ENCODE measurements around the gene ZNF764. TPM values are rescaled to one million over a fixed set of nuclear protein-coding genes. Genes with fewer than 3 reads are reported as not detected.
"Not testable (repeated sequence)": the region's sequence is repeated elsewhere in the genome, so short reads cannot be mapped to it uniquely, and the experiment has no call there.

Gene ZNF764
- total RNA-seq, 4 donors from 2014 or later = 8.7 to 14.0 (median 11.3) TPM

DNA sequence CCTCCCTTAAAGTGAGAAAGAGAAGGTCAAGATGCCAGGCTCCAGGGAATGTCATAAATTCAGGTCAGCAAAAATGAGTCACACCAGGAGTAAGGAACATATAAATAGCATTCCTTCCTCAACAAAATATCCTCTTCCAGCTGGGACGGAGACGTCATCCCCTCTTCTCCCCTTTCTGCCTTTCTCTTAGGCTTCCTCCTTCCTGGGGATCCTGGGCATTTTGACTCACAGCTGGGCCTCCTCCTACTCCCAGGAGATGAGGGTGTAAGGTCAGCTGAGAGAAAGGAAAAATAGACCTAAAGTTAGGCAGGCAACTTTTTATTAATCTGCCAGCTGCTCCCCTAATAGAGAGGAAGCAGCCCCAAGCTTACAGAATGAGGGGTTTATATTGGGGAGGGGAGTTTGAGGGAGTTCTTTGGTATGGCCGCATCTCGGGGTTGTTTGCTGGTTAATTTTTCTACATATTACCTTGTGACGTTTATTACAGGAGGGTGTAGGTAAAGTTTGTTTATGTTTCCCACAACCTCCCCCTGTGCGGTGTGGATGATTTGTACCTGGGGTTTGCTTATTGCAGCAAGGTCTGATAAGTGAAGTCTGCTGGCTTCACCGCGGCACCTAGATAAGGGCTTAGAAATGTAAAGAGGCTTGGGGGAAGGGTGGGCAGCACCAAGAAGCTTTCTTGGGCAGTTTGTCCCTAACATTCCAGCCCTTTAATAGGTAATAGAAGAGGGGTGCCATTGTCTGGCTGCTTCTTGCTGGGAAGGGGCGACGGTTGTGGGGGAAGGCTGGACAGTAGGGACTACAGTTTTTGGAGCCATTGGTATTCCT, 16.5 kb downstream of the ZNF764 start:
- Histone ChIP-seq H3K36me3 (no peaks in the 10 kb centered on the region), H3K27me3 (no peaks in the 10 kb centered on the region), H3K27ac (replicated peaks in 1 of 4) (no peak overlapping the region), H3K4me3 (no peak overlapping the region), H3K4me1 (peaks cover 0 to 31% (median 3%) of the 10 kb centered on the region in 4 donors), H3K9me3 (no peaks in the 10 kb centered on the region)
- DNase-seq (ENCODE audit: extremely low spot score) = no peak
- intact Hi-C loops (cut with DNase I) = no loop called here
- WGBS = 69% methylated on average over 10 of the region's 10 CpGs
- TF ChIP-seq EP300 (IDR thresholded peaks at IDR 0.05) (no peak), POLR2AphosphoS5 (IDR thresholded peaks at IDR 0.05) (no peak), POLR2A (IDR thresholded peaks at IDR 0.05; ENCODE audit: low read depth) (no peak)
- TF ChIP-seq, protein P1, sequence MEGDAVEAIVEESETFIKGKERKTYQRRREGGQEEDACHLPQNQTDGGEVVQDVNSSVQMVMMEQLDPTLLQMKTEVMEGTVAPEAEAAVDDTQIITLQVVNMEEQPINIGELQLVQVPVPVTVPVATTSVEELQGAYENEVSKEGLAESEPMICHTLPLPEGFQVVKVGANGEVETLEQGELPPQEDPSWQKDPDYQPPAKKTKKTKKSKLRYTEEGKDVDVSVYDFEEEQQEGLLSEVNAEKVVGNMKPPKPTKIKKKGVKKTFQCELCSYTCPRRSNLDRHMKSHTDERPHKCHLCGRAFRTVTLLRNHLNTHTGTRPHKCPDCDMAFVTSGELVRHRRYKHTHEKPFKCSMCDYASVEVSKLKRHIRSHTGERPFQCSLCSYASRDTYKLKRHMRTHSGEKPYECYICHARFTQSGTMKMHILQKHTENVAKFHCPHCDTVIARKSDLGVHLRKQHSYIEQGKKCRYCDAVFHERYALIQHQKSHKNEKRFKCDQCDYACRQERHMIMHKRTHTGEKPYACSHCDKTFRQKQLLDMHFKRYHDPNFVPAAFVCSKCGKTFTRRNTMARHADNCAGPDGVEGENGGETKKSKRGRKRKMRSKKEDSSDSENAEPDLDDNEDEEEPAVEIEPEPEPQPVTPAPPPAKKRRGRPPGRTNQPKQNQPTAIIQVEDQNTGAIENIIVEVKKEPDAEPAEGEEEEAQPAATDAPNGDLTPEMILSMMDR (IDR thresholded peaks at IDR 0.05) = no peak

- H3K4me3 ChIP-seq; H3K36me3 ChIP-seq; intact Hi-C loops (cut with DNase I); H3K27me3 ChIP-seq; DNase-seq (ENCODE audit: extremely low spot score); H3K27ac ChIP-seq (replicated peaks in 1 of 4); H3K9me3 ChIP-seq: not testable (repeated sequence)
- 69% methylated on average over 9 of the region's 9 CpGs for WGBS
- H3K4me1 ChIP-seq = peaks cover 2 to 36% (median 8%) of the 10 kb centered on the region in 4 donors
Observed at GRCh38 chr16:30540916-30541464, 17.2 kb downstream of the ZNF764 start.

- peaks cover 10 to 43% (median 17%) of the 10 kb centered on the region in 4 donors for H3K4me1 ChIP-seq
- 94% methylated on average over 11 of the region's 13 CpGs for WGBS
- H3K27me3 ChIP-seq; H3K9me3 ChIP-seq; H3K36me3 ChIP-seq; DNase-seq (ENCODE audit: extremely low spot score); H3K4me3 ChIP-seq; H3K27ac ChIP-seq (replicated peaks in 1 of 4); intact Hi-C loops (cut with DNase I): not testable (repeated sequence)
Observed at GRCh38 chr16:30539986-30540526, 18.1 kb downstream of the ZNF764 start.

GRCh38 chr16:30539000-30539964, 18.9 kb downstream of the ZNF764 start:
- 92% methylated on average over 2 of the region's 8 CpGs for WGBS
- Histone ChIP-seq H3K36me3 (no peaks in the 10 kb centered on the region), H3K27ac (replicated peaks in 1 of 4) (no peak overlapping the region), H3K27me3 (no peaks in the 10 kb centered on the region), H3K9me3 (no peaks in the 10 kb centered on the region), H3K4me3 (no peak overlapping the region), H3K4me1 (peaks cover 10 to 43% (median 17%) of the 10 kb centered on the region in 4 donors)
- TF ChIP-seq EP300 (IDR thresholded peaks at IDR 0.05) (no peak), POLR2AphosphoS5 (IDR thresholded peaks at IDR 0.05) (no peak), POLR2A (IDR thresholded peaks at IDR 0.05; ENCODE audit: low read depth) (no peak)
- TF ChIP-seq, protein P1 (IDR thresholded peaks at IDR 0.05) = no peak
- intact Hi-C loops (cut with DNase I) = no loop called here
- DNase-seq (ENCODE audit: extremely low spot score) = no peak

- peaks cover 34 to 51% (median 36%) of the 10 kb centered on the region in 4 donors for H3K4me1 ChIP-seq
- H3K27ac ChIP-seq (replicated peaks in 1 of 4) = peak overlapping the region in 1 of 4 donors; percentile 89
- H3K27me3 ChIP-seq; H3K4me3 ChIP-seq; DNase-seq (ENCODE audit: extremely low spot score); H3K9me3 ChIP-seq; intact Hi-C loops (cut with DNase I): not testable (repeated sequence)
- WGBS = 93% methylated on average over 13 of the region's 13 CpGs
- peaks cover 6 to 17% (median 16%) of the 10 kb centered on the region in 4 donors for H3K36me3 ChIP-seq
Observed at GRCh38 chr16:30536391-30537024, 21.7 kb downstream of the ZNF764 start.

All from esophagus muscularis mucosa (tissue), 4 donors.